A673 (cell line): ENCODE measurements around the gene CNP.

Source experiments
- EZH2 ChIP-seq: fragments of 200-600 bp; sonication (generic); IDR thresholded peaks from 2 replicates; pipeline ENCODE4 v1.6.1; 2017; ENCODE audit warnings: borderline replicate concordance, low read depth, mild to moderate bottlenecking, mixed read lengths, antibody characterized with exemption, low read length; ENCODE audit not compliant: poor library complexity, severe bottlenecking
- TF ChIP-seq, protein P1 (sequence below): fragments of 300-800, 200-600 bp; sonication (generic); conservative IDR thresholded peaks from 2 replicates; pipeline ENCODE4 v1.5.1; 2017; ENCODE audit warnings: low read depth, mild to moderate bottlenecking, antibody characterized with exemption, low read length, moderate library complexity, mixed read lengths

DNA sequence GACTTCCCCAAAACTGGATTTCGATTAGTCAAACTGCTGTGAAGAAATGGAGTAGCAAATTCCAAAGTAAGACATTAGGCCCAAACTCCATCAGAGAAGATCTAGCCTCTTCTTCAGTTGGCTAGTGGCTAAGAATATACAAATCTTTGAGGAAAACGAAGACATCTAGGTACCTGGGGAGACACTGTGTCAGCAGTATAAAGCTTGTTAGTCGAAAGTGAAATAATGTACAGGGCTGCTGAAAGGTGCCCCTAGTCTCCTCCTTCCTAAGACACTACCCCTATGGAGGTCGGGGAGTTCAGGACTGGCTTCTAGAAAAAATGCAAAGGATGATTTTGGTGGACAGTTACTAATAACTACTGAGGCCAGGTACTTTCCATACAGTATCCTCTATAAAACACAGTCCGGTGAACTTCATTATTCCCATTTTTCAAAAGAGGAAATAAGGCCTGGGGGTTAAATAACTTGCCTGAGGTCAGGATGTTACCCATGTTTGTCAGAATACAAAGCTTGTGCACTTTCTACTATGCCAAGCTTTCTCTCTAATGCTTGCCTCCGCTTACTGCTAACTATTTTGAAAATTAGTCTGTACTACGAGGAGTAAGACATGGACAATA is 35.7 kb downstream of the CNP start:
- TF ChIP-seq EZH2: no peak
- TF ChIP-seq, protein P1, sequence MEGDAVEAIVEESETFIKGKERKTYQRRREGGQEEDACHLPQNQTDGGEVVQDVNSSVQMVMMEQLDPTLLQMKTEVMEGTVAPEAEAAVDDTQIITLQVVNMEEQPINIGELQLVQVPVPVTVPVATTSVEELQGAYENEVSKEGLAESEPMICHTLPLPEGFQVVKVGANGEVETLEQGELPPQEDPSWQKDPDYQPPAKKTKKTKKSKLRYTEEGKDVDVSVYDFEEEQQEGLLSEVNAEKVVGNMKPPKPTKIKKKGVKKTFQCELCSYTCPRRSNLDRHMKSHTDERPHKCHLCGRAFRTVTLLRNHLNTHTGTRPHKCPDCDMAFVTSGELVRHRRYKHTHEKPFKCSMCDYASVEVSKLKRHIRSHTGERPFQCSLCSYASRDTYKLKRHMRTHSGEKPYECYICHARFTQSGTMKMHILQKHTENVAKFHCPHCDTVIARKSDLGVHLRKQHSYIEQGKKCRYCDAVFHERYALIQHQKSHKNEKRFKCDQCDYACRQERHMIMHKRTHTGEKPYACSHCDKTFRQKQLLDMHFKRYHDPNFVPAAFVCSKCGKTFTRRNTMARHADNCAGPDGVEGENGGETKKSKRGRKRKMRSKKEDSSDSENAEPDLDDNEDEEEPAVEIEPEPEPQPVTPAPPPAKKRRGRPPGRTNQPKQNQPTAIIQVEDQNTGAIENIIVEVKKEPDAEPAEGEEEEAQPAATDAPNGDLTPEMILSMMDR: no peak
